Measurements from ENCODE around the gene NF2.

GRCh38 chr22:29570456-29570855 is 33.0 kb upstream of the NF2 start:
- TF ChIP-seq CTCF (IDR thresholded peaks at IDR 0.05) (no peak), POLR2A (IDR thresholded peaks at IDR 0.05) (no peak), POLR2AphosphoS5 (IDR thresholded peaks at IDR 0.05) (no peak)

Measured in transverse colon (tissue), 4 donors.